ENCODE measurements around the gene HSPA2.

HSPA2 gene

GRCh38 chr14:64502456-64502855, 38.1 kb upstream of the HSPA2 start:
- no peak for DNase-seq (ENCODE audit: extremely low read depth, low read depth)
- TF ChIP-seq CTCF (IDR thresholded peaks at IDR 0.05; ENCODE audit: low read depth, low read length): no peak

GRCh38 chr14:64502887-64503433, 37.6 kb upstream of the HSPA2 start:
- no peak for DNase-seq (ENCODE audit: extremely low read depth, low read depth)

GRCh38 chr14:64503434-64504309, 36.9 kb upstream of the HSPA2 start, which contains the start of gene ZBTB25:
ZBTB25 (minus strand) TSS chr14:64503838; CDS start chr14:64490533, 13,305 bp downstream.
- peak; percentile 83 for DNase-seq (ENCODE audit: extremely low read depth, low read depth)
- TF ChIP-seq CTCF (IDR thresholded peaks at IDR 0.05; ENCODE audit: low read depth, low read length): no peak

More at GRCh38 chr14:64502887-64503433, 37.6 kb upstream of the HSPA2 start:
- no peak for TF ChIP-seq CTCF (IDR thresholded peaks at IDR 0.05; ENCODE audit: low read depth, low read length)

- DNase-seq (ENCODE audit: extremely low read depth, low read depth): peak; percentile 77
- TF ChIP-seq CTCF (IDR thresholded peaks at IDR 0.05; ENCODE audit: low read depth, low read length): no peak
Measured at GRCh38 chr14:64504310-64504896, 36.1 kb upstream of the HSPA2 start, which contains the start of gene ZBTB1. ZBTB1 (plus strand) TSS chr14:64504770; CDS start chr14:64521505, 16,735 bp downstream.

- TF ChIP-seq CTCF (IDR thresholded peaks at IDR 0.05; ENCODE audit: low read depth, low read length): no peak
- DNase-seq (ENCODE audit: extremely low read depth, low read depth): peak; percentile 63
Measured at GRCh38 chr14:64504897-64505794, 35.4 kb upstream of the HSPA2 start.

GRCh38 chr14:64506721-64507120, 33.8 kb upstream of the HSPA2 start:
- TF ChIP-seq CTCF (IDR thresholded peaks at IDR 0.05; ENCODE audit: low read depth, low read length): no peak
- DNase-seq (ENCODE audit: extremely low read depth, low read depth): no peak
